SK-N-SH (cell line): ENCODE results near the gene ACSBG1. TPM values are rescaled to one million over a fixed set of nuclear protein-coding genes. Genes with fewer than 3 reads are reported as not detected.

Experiments used
- CTCF ChIA-PET: fragments of 300-600, 350-600 bp; formaldehyde crosslinking; extraction: SDS; loops from one replicate; lab custom pipeline; 2021; lab: Yijun Ruan, JAX
- POLR2A ChIA-PET: fragments of 350-600 bp; sonication (Branson Sonifier 250); formaldehyde crosslinking; extraction: SDS; loops from one replicate; lab custom pipeline; 2020; ENCODE audit warnings: antibody characterized with exemption, inconsistent platforms; lab: Yijun Ruan, JAX
- DNase-seq: peaks from one replicate; pipeline ENCODE4 v3.0.0; 2012
- H2AFZ ChIP-seq: fragments of 200-600 bp; sonication (generic); 2 replicates; pipeline ENCODE4 v1.8.1; 2016; ENCODE audit warnings: antibody characterized with exemption, mild to moderate bottlenecking, low read depth
- H3F3A ChIP-seq: fragments of 200-600 bp; sonication (generic); replicated peaks from 2 replicates; pipeline ENCODE3; 2016; ENCODE audit warnings: antibody characterized with exemption, mild to moderate bottlenecking; ENCODE audit not compliant: insufficient read depth
- H3K27ac ChIP-seq, 2 experiments: fragments of 200-500 bp in 1 of 2; fragments of 200-600 bp in 1 of 2; sonication (Bioruptor generic) in 1 of 2; sonication (generic), shearing (Covaris generic) in 1 of 2; 2 replicates each; pipeline versions ENCODE4 v1.5.1 to v1.6.1; 2014 to 2016; ENCODE audit warnings: low read depth in 2 of 2, inconsistent platforms in 1 of 2, low read length in 1 of 2, mild to moderate bottlenecking in 1 of 2, mixed read lengths in 1 of 2
- H3K27me3 ChIP-seq: fragments of 200-600 bp; sonication (generic), shearing (Covaris generic); 2 replicates; pipeline ENCODE4 v1.6.1; 2016; ENCODE audit warnings: mixed run types; ENCODE audit not compliant: insufficient read depth
- H3K36me3 ChIP-seq, 2 experiments: fragments of 200-500 bp in 1 of 2; fragments of 200-600 bp in 1 of 2; sonication (Bioruptor generic) in 1 of 2; sonication (generic) in 1 of 2; replicated peaks in 1 of 2; 2 replicates each; pipeline versions ENCODE3 to v1.5.1; 2014 to 2016; ENCODE audit warnings: low read length in 1 of 2, mild to moderate bottlenecking in 1 of 2; ENCODE audit not compliant: insufficient read depth in 2 of 2, control insufficient read depth in 1 of 2
- H3K4me1 ChIP-seq, 2 experiments: fragments of 200-500 bp in 1 of 2; fragments of 200-600 bp in 1 of 2; sonication (Bioruptor generic) in 1 of 2; sonication (generic), shearing (Covaris generic) in 1 of 2; 2 replicates each; pipeline versions ENCODE4 v1.5.1 to v1.6.1; 2014 to 2016; ENCODE audit warnings: low read depth in 1 of 2, low read length in 1 of 2, mixed run types in 1 of 2; ENCODE audit not compliant: insufficient read depth in 2 of 2, control insufficient read depth in 1 of 2
- H3K4me2 ChIP-seq: fragments of 200-600 bp; sonication (generic), shearing (Covaris generic); 2 replicates; pipeline ENCODE4 v1.6.1; 2017; ENCODE audit warnings: mixed run types
- H3K4me3 ChIP-seq, 2 experiments: fragments of 200-500 bp in 1 of 2; fragments of 200-600 bp in 1 of 2; sonication (Bioruptor generic) in 1 of 2; sonication (generic), shearing (Covaris generic) in 1 of 2; 2 replicates each; pipeline versions ENCODE4 v1.5.1 to v1.8.1; 2014 to 2016; ENCODE audit warnings: low read depth in 2 of 2, inconsistent platforms in 1 of 2, low read length in 1 of 2, mild to moderate bottlenecking in 1 of 2, mixed read lengths in 1 of 2, moderate library complexity in 1 of 2
- H3K79me2 ChIP-seq: fragments of 200-600 bp; sonication (generic); 2 replicates; pipeline ENCODE4 v1.8.1; 2017; ENCODE audit warnings: mild to moderate bottlenecking; ENCODE audit not compliant: insufficient read depth
- H3K9ac ChIP-seq: fragments of 200-600 bp; sonication (generic); 2 replicates; pipeline ENCODE4 v1.6.1; 2017; ENCODE audit warnings: mixed run types
- H3K9me2 ChIP-seq: fragments of 200-600 bp; sonication (generic); 2 replicates; pipeline ENCODE4 v1.6.1; 2017; ENCODE audit warnings: mixed run types
- H3K9me3 ChIP-seq: fragments of 200-600 bp; sonication (generic); 2 replicates; pipeline ENCODE4 v1.6.1; 2017; ENCODE audit warnings: mixed run types, mild to moderate bottlenecking, moderate library complexity
- H4K20me1 ChIP-seq: fragments of 200-600 bp; sonication (generic); 2 replicates; pipeline ENCODE4 v1.6.1; 2017; ENCODE audit warnings: mild to moderate bottlenecking, mixed run types; ENCODE audit not compliant: insufficient read depth
- EZH2phosphoT487 ChIP-seq: fragments of 200-600 bp; sonication (generic); IDR thresholded peaks from 2 replicates; pipeline ENCODE4 v1.6.1; 2017; ENCODE audit warnings: low read depth, mixed run types, mild to moderate bottlenecking, antibody characterized with exemption, moderate library complexity, borderline replicate concordance
- FOXJ3 ChIP-seq: sonication (generic); formaldehyde crosslinking; IDR thresholded peaks from 2 replicates; pipeline ENCODE4 v1.5.1; 2020; ENCODE audit warnings: mild to moderate bottlenecking, missing genetic modification reagents
- GATA2 ChIP-seq: sonication (generic); formaldehyde crosslinking; IDR thresholded peaks from 2 replicates; pipeline ENCODE4 v1.5.0; 2020; ENCODE audit warnings: mild to moderate bottlenecking, missing genetic modification reagents
- MAX ChIP-seq: IDR thresholded peaks from 2 replicates; pipeline ENCODE4 v1.4.0; 2012; ENCODE audit warnings: low read depth
- RXRA ChIP-seq: IDR thresholded peaks from 2 replicates; pipeline ENCODE4 v1.4.0; 2012; ENCODE audit warnings: low read depth, mild to moderate bottlenecking, borderline replicate concordance
- TAF1 ChIP-seq: IDR thresholded peaks from 2 replicates; pipeline ENCODE4 v1.6.1; 2012; ENCODE audit warnings: low read depth, mild to moderate bottlenecking, low read length, moderate library complexity, borderline replicate concordance
- WGBS: methylation state at CpG from one replicate; pipeline ENCODE4 v1.1.6; 2017; ENCODE audit warnings: low lambda C conversion rate; 5-methylcytosine and 5-hydroxymethylcytosine counted together
- polyA plus RNA-seq, 3 experiments: library from polyadenylated mRNA; depleted of rRNA; stranded (reverse); fragments of >200 nt; gene quantifications; 2 replicates each; pipeline ENCODE4 v1.2.3, GENCODE V29; 2012
- TF ChIP-seq, protein P1 (sequence below): fragments of 200-600 bp; sonication (generic); IDR thresholded peaks from 2 replicates; pipeline ENCODE4 v1.6.1; 2017; ENCODE audit warnings: antibody characterized with exemption, mild to moderate bottlenecking, moderate library complexity
- TF ChIP-seq, protein P2 (sequence below): fragments of 150-350 bp; IDR thresholded peaks from 2 replicates; pipeline ENCODE4 v1.6.1; 2016; ENCODE audit warnings: mild to moderate bottlenecking, low read depth, low read length

Gene ACSBG1
- polyA plus RNA-seq, 1 of the 3 experiments (the other 2 are of a cell fraction): under 0.01 TPM

GRCh38 chr15:78192826-78193594, 41.4 kb downstream of the ACSBG1 start:
- H3K27ac ChIP-seq: no peak overlapping the region

GRCh38 chr15:78182821-78183220, 51.5 kb downstream of the ACSBG1 start:
- no peaks in the 10 kb centered on the region for H3K27me3 ChIP-seq
- CTCF ChIA-PET: interaction anchor here (1.2 to 3.6 kb wide), 3 partner anchors 13 to 223 kb away, joined by 3 to 25 read pairs (median 4); no protein-coding TSS in a partner anchor
- no peaks in the 10 kb centered on the region for H3K4me1 ChIP-seq
- H3K27ac ChIP-seq: no peak overlapping the region
- POLR2A ChIA-PET: no interaction called here
- TF ChIP-seq, protein P1, sequence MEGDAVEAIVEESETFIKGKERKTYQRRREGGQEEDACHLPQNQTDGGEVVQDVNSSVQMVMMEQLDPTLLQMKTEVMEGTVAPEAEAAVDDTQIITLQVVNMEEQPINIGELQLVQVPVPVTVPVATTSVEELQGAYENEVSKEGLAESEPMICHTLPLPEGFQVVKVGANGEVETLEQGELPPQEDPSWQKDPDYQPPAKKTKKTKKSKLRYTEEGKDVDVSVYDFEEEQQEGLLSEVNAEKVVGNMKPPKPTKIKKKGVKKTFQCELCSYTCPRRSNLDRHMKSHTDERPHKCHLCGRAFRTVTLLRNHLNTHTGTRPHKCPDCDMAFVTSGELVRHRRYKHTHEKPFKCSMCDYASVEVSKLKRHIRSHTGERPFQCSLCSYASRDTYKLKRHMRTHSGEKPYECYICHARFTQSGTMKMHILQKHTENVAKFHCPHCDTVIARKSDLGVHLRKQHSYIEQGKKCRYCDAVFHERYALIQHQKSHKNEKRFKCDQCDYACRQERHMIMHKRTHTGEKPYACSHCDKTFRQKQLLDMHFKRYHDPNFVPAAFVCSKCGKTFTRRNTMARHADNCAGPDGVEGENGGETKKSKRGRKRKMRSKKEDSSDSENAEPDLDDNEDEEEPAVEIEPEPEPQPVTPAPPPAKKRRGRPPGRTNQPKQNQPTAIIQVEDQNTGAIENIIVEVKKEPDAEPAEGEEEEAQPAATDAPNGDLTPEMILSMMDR: no peak
- TF ChIP-seq EZH2phosphoT487 (no peak), FOXJ3 (CRISPR knock-in tag) (no peak), MAX (no peak), TAF1 (no peak)
- TF ChIP-seq, protein P2, sequence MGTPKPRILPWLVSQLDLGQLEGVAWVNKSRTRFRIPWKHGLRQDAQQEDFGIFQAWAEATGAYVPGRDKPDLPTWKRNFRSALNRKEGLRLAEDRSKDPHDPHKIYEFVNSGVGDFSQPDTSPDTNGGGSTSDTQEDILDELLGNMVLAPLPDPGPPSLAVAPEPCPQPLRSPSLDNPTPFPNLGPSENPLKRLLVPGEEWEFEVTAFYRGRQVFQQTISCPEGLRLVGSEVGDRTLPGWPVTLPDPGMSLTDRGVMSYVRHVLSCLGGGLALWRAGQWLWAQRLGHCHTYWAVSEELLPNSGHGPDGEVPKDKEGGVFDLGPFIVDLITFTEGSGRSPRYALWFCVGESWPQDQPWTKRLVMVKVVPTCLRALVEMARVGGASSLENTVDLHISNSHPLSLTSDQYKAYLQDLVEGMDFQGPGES: no peak
- TF ChIP-seq, all 33 proteins: peak for 0
- Histone ChIP-seq H3K9ac (no peak overlapping the region), H2AFZ (no peak overlapping the region), H4K20me1 (no peaks in the 10 kb centered on the region), H3K4me3 (no peak overlapping the region), H3K79me2 (no peaks in the 10 kb centered on the region), H3K9me2 (no peaks in the 10 kb centered on the region), H3K9me3 (no peaks in the 10 kb centered on the region), H3K36me3 (no peaks in the 10 kb centered on the region), H3K4me2 (no peak overlapping the region), H3F3A (no peaks in the 10 kb centered on the region)
- DNase-seq: no peak
- 53% methylated on average over 4 of the region's 4 CpGs for WGBS

More at GRCh38 chr15:78192826-78193594, 41.4 kb downstream of the ACSBG1 start:
- ChIA-PET CTCF (interaction anchor here (0.8 to 6.7 kb wide), 4 partner anchors 13 to 234 kb away, joined by 3 to 68 read pairs (median 26); no protein-coding TSS in a partner anchor), POLR2A (no interaction called here)
- Histone ChIP-seq H4K20me1 (no peaks in the 10 kb centered on the region), H3K9ac (no peak overlapping the region), H3K36me3 (no peaks in the 10 kb centered on the region), H3K9me3 (peaks cover 9% of the 10 kb centered on the region), H3F3A (no peaks in the 10 kb centered on the region), H3K4me3 (no peak overlapping the region), H3K9me2 (no peaks in the 10 kb centered on the region), H3K27me3 (no peaks in the 10 kb centered on the region), H2AFZ (no peak overlapping the region), H3K4me1 (no peaks in the 10 kb centered on the region), H3K79me2 (no peaks in the 10 kb centered on the region), H3K4me2 (no peak overlapping the region)
- DNase-seq: no peak
- no peak for TF ChIP-seq GATA2
- TF ChIP-seq MAX: no peak
- no peak for TF ChIP-seq RXRA
- WGBS: 78% methylated on average over 8 of the region's 10 CpGs
